Measurements from ENCODE around the gene CLASRP. TPM values are rescaled to one million over a fixed set of nuclear protein-coding genes. Genes with fewer than 3 reads are reported as not detected.

The CLASRP gene
- total RNA-seq, 2 experiments from 2014 or later = 142 to 166 TPM

DNA sequence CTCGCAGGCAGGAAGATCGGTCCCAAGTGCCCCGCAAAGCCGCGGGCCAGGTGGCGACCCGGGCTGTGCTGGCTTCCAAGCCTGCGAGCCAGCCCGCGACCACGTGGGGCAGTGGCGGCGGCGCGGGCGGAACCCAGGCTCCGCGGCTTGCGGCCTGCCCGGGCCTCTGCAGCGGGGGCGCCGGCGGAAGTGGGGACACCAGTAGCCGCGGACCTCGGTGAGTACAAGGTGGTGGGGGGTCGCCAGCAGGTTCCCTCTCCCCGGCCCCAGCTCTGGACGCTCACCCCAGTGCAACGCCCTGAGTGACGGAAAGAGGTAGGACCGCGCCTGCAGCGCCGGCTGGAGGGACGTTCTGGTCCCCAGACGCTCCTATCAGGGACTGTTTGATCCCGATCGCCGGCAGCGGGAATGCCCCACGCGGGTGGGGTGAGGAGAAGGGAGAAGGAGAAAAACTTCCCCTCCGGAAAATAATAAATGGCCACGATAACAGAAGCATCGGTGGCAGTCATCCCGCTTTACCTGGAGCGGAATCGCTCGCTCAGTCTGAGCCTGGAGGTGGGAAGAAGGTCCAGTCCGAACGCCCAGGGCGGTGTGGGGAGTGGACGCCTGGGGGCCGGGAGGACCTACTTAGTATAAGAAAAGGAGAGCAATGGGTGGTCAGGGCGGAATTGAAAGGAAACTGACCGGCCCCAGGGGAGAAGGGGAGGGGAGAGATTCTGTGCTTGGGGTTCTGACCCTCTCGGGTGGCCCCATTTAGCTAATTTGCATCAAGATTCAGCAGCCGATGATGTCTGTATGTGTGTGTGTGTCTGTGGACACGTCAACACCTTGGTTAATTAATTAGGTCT is 40.4 kb downstream of the CLASRP start, which contains the start of gene GEMIN7:
TSS of gene GEMIN7 (plus strand) at position 198 of the 848 bp plus-strand sequence. CDS start 10,855 bp downstream, outside the sequence.
- Histone ChIP-seq H3K4me1 (ENCODE audit: insufficient read depth, low read length, poor library complexity, severe bottlenecking) (peaks cover 43% of the 10 kb centered on the region), H3K9me2 (ENCODE audit: insufficient read depth, low read length) (no peaks in the 10 kb centered on the region), H4K20me1 (ENCODE audit: insufficient read depth, low read length) (peaks cover 12% of the 10 kb centered on the region; the same call in 1 of the 2 replicates), H3K79me2 (ENCODE audit: insufficient read depth, low read depth, low read length) (peaks cover 64% of the 10 kb centered on the region), H3K36me3 (ENCODE audit: insufficient read depth, low read length) (peaks cover 41% of the 10 kb centered on the region), H3K9me3 (ENCODE audit: low read length) (no peaks in the 10 kb centered on the region), H2AFZ (ENCODE audit: low read length) (peak within 1 kb of the TSS; percentile 70), H3K4me3 (ENCODE audit: low read depth, low read length, poor library complexity, severe bottlenecking) (peak within 1 kb of the TSS; percentile 97), H3K27ac (ENCODE audit: low read depth, low read length, poor library complexity, severe bottlenecking) (peak within 1 kb of the TSS; percentile 88), H3K4me2 (ENCODE audit: low read length) (peak within 1 kb of the TSS; percentile 99)
- peak; percentile 90 for DNase-seq (ENCODE audit: low spot score)
- TSS peak; percentile 69 for BruUV-seq (replicated peaks)
- intact Hi-C loops (cut with micrococcal nuclease; ENCODE audit: unreplicated experiment) = loop anchor here (1.0 to 5.0 kb wide), 3 partner anchors 82 to 327 kb away; partner anchors contain the start of genes BLOC1S3 and TRAPPC6A
- TF ChIP-seq, protein P1, sequence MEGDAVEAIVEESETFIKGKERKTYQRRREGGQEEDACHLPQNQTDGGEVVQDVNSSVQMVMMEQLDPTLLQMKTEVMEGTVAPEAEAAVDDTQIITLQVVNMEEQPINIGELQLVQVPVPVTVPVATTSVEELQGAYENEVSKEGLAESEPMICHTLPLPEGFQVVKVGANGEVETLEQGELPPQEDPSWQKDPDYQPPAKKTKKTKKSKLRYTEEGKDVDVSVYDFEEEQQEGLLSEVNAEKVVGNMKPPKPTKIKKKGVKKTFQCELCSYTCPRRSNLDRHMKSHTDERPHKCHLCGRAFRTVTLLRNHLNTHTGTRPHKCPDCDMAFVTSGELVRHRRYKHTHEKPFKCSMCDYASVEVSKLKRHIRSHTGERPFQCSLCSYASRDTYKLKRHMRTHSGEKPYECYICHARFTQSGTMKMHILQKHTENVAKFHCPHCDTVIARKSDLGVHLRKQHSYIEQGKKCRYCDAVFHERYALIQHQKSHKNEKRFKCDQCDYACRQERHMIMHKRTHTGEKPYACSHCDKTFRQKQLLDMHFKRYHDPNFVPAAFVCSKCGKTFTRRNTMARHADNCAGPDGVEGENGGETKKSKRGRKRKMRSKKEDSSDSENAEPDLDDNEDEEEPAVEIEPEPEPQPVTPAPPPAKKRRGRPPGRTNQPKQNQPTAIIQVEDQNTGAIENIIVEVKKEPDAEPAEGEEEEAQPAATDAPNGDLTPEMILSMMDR (conservative IDR thresholded peaks at IDR 0.05; ENCODE audit: low read length) = no peak
- TF ChIP-seq EZH2phosphoT487 (IDR thresholded peaks at IDR 0.05; ENCODE audit: borderline replicate concordance, low read depth, low read length) = no peak
- ChIA-PET CTCF (ENCODE audit: unreplicated experiment) (no interaction called here), POLR2A (interaction anchor here (0.7 kb wide), 1 partner anchor 12 kb away, joined by 4 read pairs; no protein-coding TSS in a partner anchor)

DNA sequence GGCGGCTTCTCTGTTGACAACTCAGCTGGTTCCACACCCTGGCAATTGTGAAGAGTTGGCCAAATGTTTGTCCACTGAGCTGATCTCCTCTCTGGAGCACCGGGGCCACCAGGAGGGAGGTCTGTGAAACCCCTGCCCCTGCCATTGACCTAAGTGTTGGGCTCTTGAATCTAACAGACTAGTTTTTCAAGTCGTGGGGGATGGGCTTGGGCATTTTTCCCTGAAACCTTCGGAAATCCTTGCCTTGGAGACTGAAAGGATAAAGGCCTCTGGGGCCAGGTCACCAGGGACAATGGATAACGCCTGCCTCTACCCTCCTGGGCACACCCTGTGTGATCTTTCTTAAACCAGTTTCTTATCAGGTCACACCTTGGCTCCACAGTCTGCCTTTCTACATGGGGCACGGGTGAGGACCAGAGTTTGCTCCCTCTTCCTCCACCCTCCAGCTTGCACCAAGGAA is 41.1 kb downstream of the CLASRP start:
- TF ChIP-seq EZH2phosphoT487 (IDR thresholded peaks at IDR 0.05; ENCODE audit: borderline replicate concordance, low read depth, low read length) = no peak
- TF ChIP-seq, protein P1 (conservative IDR thresholded peaks at IDR 0.05; ENCODE audit: low read length) = no peak
- peak overlapping the region; percentile 99 for H3K4me2 ChIP-seq (ENCODE audit: low read length)
- H3K9me2 ChIP-seq (ENCODE audit: insufficient read depth, low read length) = no peaks in the 10 kb centered on the region
- BruUV-seq (replicated peaks) = no TSS peak
- CTCF ChIA-PET (ENCODE audit: unreplicated experiment) = no interaction called here
- peaks cover 35% of the 10 kb centered on the region for H3K36me3 ChIP-seq (ENCODE audit: insufficient read depth, low read length)
- H3K9me3 ChIP-seq (ENCODE audit: low read length) = no peaks in the 10 kb centered on the region
- POLR2A ChIA-PET = interaction anchor here (0.7 kb wide), 1 partner anchor 12 kb away, joined by 4 read pairs; no protein-coding TSS in a partner anchor
- peak overlapping the region; percentile 88 for H3K27ac ChIP-seq (ENCODE audit: low read depth, low read length, poor library complexity, severe bottlenecking)
- H3K4me1 ChIP-seq (ENCODE audit: insufficient read depth, low read length, poor library complexity, severe bottlenecking) = peaks cover 38% of the 10 kb centered on the region
- peaks cover 10% of the 10 kb centered on the region; the same call in 1 of the 2 replicates for H4K20me1 ChIP-seq (ENCODE audit: insufficient read depth, low read length)
- DNase-seq (ENCODE audit: low spot score) = no peak
- H3K4me3 ChIP-seq (ENCODE audit: low read depth, low read length, poor library complexity, severe bottlenecking) = peak overlapping the region; percentile 97
- peaks cover 58% of the 10 kb centered on the region for H3K79me2 ChIP-seq (ENCODE audit: insufficient read depth, low read depth, low read length)
- no peak overlapping the region for H2AFZ ChIP-seq (ENCODE audit: low read length)
- intact Hi-C loops (cut with micrococcal nuclease; ENCODE audit: unreplicated experiment) = loop anchor here (1.0 to 5.0 kb wide), 4 partner anchors 46 to 328 kb away; partner anchors contain the start of genes BLOC1S3 and TRAPPC6A
